ENCODE measurements around the gene CNNM1. TPM values are rescaled to one million over a fixed set of nuclear protein-coding genes. Genes with fewer than 3 reads are reported as not detected.

CNNM1 gene
- total RNA-seq, 1 donor from 2014 or later = not detected

GRCh38 chr10:99328579-99329303 is 415 bp upstream of the CNNM1 start:
- Histone ChIP-seq H3K27me3 (ENCODE audit: control insufficient read depth, insufficient read depth, low read length) (peaks cover 24% of the 10 kb centered on the region), H3K4me3 (ENCODE audit: low read depth, low read length) (peak overlapping the region; percentile 28), H3K36me3 (ENCODE audit: control insufficient read depth, insufficient read depth, low read length) (no peaks in the 10 kb centered on the region)
- DNase-seq (ENCODE audit: low read depth) = no peak
- no peak for TF ChIP-seq CTCF (IDR thresholded peaks at IDR 0.05; ENCODE audit: insufficient read depth, low read length, severe bottlenecking)
- FAIRE-seq = no peak

- no peak for TF ChIP-seq CTCF (IDR thresholded peaks at IDR 0.05; ENCODE audit: insufficient read depth, low read length, severe bottlenecking)
- DNase-seq (ENCODE audit: low read depth) (no peak), FAIRE-seq (no peak)
Observed at GRCh38 chr10:99329554-99330346, 594 bp downstream of the CNNM1 start.

GRCh38 chr10:99330347-99330924 is 1.3 kb downstream of the CNNM1 start:
- no peak for TF ChIP-seq CTCF (IDR thresholded peaks at IDR 0.05; ENCODE audit: insufficient read depth, low read length, severe bottlenecking)
- no peaks in the 10 kb centered on the region for H3K36me3 ChIP-seq (ENCODE audit: control insufficient read depth, insufficient read depth, low read length)
- no peak for FAIRE-seq
- H3K4me3 ChIP-seq (ENCODE audit: low read depth, low read length) = no peak overlapping the region
- peaks cover 24% of the 10 kb centered on the region for H3K27me3 ChIP-seq (ENCODE audit: control insufficient read depth, insufficient read depth, low read length)
- no peak for DNase-seq (ENCODE audit: low read depth)

More at GRCh38 chr10:99329554-99330346, 594 bp downstream of the CNNM1 start:
- H3K36me3 ChIP-seq (ENCODE audit: control insufficient read depth, insufficient read depth, low read length) = no peaks in the 10 kb centered on the region
- peaks cover 24% of the 10 kb centered on the region for H3K27me3 ChIP-seq (ENCODE audit: control insufficient read depth, insufficient read depth, low read length)
- H3K4me3 ChIP-seq (ENCODE audit: low read depth, low read length) = peak overlapping the region; percentile 28

- FAIRE-seq = no peak
- H3K36me3 ChIP-seq (ENCODE audit: control insufficient read depth, insufficient read depth, low read length) = no peaks in the 10 kb centered on the region
Observed at GRCh38 chr10:99331207-99331803, 2.1 kb downstream of the CNNM1 start.

More at GRCh38 chr10:99331207-99331803, 2.1 kb downstream of the CNNM1 start:
- no peak for TF ChIP-seq CTCF (IDR thresholded peaks at IDR 0.05; ENCODE audit: insufficient read depth, low read length, severe bottlenecking)
- Histone ChIP-seq H3K4me3 (ENCODE audit: low read depth, low read length) (no peak overlapping the region), H3K27me3 (ENCODE audit: control insufficient read depth, insufficient read depth, low read length) (peaks cover 24% of the 10 kb centered on the region)
- DNase-seq (ENCODE audit: low read depth) = no peak

Data from bronchial epithelial cell (primary cell).